ENCODE results near the gene TCF4. TPM values are rescaled to one million over a fixed set of nuclear protein-coding genes. Genes with fewer than 3 reads are reported as not detected.

TCF4 gene
- total RNA-seq, 2 donors from 2014 or later, result 57.7 to 66.3 TPM

GRCh38 chr18:55509631-55510324 lies 78.2 kb downstream of the TCF4 start:
- H3K27ac ChIP-seq, result peak overlapping the region; percentile 69 to 74
- H3K4me1 ChIP-seq, result peaks cover 0 to 3% of the 10 kb centered on the region in 2 donors
- H3K36me3 ChIP-seq, result no peaks in the 10 kb centered on the region
- no peak for DNase-seq (ENCODE audit: low spot score)
- TF ChIP-seq, protein P1, sequence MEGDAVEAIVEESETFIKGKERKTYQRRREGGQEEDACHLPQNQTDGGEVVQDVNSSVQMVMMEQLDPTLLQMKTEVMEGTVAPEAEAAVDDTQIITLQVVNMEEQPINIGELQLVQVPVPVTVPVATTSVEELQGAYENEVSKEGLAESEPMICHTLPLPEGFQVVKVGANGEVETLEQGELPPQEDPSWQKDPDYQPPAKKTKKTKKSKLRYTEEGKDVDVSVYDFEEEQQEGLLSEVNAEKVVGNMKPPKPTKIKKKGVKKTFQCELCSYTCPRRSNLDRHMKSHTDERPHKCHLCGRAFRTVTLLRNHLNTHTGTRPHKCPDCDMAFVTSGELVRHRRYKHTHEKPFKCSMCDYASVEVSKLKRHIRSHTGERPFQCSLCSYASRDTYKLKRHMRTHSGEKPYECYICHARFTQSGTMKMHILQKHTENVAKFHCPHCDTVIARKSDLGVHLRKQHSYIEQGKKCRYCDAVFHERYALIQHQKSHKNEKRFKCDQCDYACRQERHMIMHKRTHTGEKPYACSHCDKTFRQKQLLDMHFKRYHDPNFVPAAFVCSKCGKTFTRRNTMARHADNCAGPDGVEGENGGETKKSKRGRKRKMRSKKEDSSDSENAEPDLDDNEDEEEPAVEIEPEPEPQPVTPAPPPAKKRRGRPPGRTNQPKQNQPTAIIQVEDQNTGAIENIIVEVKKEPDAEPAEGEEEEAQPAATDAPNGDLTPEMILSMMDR (IDR thresholded peaks at IDR 0.05), result no peak
- no peaks in the 10 kb centered on the region for H3K27me3 ChIP-seq
- peak overlapping the region; percentile 3 to 16 for H3K4me3 ChIP-seq
- H3K9me3 ChIP-seq, result no peaks in the 10 kb centered on the region

DNA sequence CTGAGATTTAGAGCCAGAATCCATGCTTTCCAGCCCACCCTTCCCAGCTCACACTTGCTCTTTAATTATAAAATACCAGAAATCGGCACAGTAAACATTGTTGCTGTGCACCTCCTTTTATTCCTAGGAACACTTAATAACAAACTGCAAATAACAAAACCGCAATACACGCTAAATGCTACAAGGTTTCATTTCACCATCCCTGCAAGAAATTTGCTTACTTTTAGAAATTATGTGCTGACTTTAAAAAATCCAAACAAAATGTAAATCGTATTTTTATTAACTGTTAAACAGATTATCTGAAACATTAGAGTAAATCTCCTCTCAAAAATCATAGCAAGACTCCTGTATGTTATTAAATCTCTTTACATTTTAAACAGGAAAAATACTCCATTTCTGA lies 79.3 kb downstream of the TCF4 start:
- H3K4me3 ChIP-seq, result no peak overlapping the region
- H3K27ac ChIP-seq, result peak overlapping the region; percentile 69 to 74

DNA sequence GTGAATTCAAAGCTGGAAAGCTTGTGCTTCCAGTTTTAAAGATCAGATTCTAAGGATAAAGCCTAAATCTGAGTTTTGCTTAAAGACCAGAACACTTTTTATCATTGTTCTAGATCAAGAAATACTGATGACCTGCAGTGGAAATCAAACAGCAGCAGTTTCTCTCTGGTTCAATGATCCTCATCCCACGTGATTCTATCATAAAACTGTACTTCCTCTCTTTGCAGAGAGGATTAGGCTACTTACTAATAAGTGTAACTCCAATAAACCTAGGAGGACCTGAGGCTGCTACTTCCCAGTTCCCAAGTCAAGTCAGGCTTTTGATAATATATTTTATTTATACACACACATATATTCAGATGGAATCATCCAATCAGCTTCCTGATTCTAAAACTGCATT lies 81.9 kb downstream of the TCF4 start:
- H3K36me3 ChIP-seq, result no peaks in the 10 kb centered on the region
- no peak for DNase-seq (ENCODE audit: low spot score)
- H3K27ac ChIP-seq, result no peak overlapping the region
- peaks cover 0 to 13% of the 10 kb centered on the region in 2 donors for H3K4me1 ChIP-seq
- H3K27me3 ChIP-seq, result no peaks in the 10 kb centered on the region
- no peaks in the 10 kb centered on the region for H3K9me3 ChIP-seq
- H3K4me3 ChIP-seq, result no peak overlapping the region
- TF ChIP-seq, protein P1 (IDR thresholded peaks at IDR 0.05), result no peak

More for the DNA sequence above, 79.3 kb downstream of the TCF4 start:
- TF ChIP-seq, protein P1 (IDR thresholded peaks at IDR 0.05), result no peak
- H3K36me3 ChIP-seq, result no peaks in the 10 kb centered on the region
- no peak for DNase-seq (ENCODE audit: low spot score)
- H3K4me1 ChIP-seq, result peaks cover 0 to 3% of the 10 kb centered on the region in 2 donors
- no peaks in the 10 kb centered on the region for H3K9me3 ChIP-seq
- no peaks in the 10 kb centered on the region for H3K27me3 ChIP-seq

DNA sequence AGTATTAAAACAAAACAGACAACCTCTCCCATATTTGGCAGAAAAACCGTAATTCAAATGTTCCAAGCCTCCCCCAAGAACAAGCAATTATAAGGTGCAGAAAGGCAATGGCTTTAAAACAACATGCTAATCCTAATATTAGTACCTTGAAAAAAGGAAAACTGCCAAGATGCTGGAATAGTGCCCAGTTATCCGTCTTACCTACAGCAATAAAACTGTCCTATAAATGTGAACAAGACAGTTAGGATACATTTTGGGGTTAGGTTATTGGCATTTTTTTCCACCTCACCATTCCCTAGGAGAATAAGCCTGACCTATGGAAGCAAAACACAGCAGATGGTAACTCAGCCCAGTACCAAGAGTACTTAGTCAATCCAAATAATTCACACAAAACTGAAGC lies 83.2 kb downstream of the TCF4 start:
- Histone ChIP-seq H3K4me1 (peaks cover 0 to 21% of the 10 kb centered on the region in 2 donors), H3K27me3 (no peaks in the 10 kb centered on the region), H3K36me3 (no peaks in the 10 kb centered on the region), H3K4me3 (no peak overlapping the region), H3K27ac (no peak overlapping the region), H3K9me3 (no peaks in the 10 kb centered on the region)
- TF ChIP-seq, protein P1 (IDR thresholded peaks at IDR 0.05), result no peak
- DNase-seq (ENCODE audit: low spot score), result no peak

DNA sequence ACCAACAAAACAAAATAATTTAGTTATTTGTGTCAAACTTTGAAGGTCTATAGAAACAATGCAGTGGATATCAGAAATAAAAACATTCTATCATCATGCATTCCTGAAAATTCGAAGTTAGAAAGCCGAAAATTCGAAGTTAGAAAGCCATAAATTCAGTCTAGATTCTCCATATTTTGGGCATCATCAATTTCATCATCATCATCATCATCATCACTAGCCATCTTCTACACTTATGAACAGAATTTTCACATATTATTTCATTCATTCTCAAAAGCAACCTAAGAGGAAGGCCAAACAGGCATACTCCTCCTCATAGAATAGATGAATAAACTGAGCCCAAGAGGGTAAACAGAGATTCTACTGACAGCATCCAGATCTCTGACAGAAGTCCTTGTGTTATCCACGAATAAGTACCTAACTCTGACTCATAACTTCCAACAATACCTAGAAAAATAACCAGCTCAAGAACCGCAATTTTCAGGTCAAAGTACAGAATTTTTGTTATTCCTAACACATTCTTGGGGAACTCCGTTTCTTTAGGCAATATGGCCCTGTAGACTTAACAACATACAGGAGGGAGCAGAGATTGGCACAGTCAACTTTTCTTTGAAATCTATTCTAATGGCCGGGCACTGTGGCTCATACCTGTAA lies 84.7 kb downstream of the TCF4 start:
- H3K4me1 ChIP-seq, result peaks cover 0 to 25% of the 10 kb centered on the region in 2 donors
- H3K9me3 ChIP-seq, result no peaks in the 10 kb centered on the region
- no peak overlapping the region for H3K4me3 ChIP-seq
- no peaks in the 10 kb centered on the region for H3K36me3 ChIP-seq
- TF ChIP-seq, protein P1 (IDR thresholded peaks at IDR 0.05), result no peak
- H3K27me3 ChIP-seq, result no peaks in the 10 kb centered on the region
- no peak for DNase-seq (ENCODE audit: low spot score)
- no peak overlapping the region for H3K27ac ChIP-seq

Measured in right atrium auricular region (tissue), 2 donors.